HepG2 (cell line): ENCODE data around the gene CITED4. TPM values are rescaled to one million over a fixed set of nuclear protein-coding genes. Genes with fewer than 3 reads are reported as not detected.

Experiments used
- ATAC-seq: fragments of 200-7000 bp; cut with Tn5 transposase; 3 replicates; pipeline ENCODE4 v1.9.1; 2020; ENCODE audit warnings: mild to moderate bottlenecking, moderate library complexity
- BruUV-seq: library from RNA; stranded (reverse); fragments of 400-500 nt; replicated peaks from 2 replicates; lab custom pipeline; 2021; lab: Mats Ljungman, UMichigan
- CTCF ChIA-PET: fragments of 300-600 bp; formaldehyde crosslinking; extraction: SDS; loops from one replicate; lab custom pipeline; 2021; ENCODE audit warnings: low total read pairs, inconsistent platforms, low intra/inter-chr PET ratio; lab: Yijun Ruan, JAX
- POLR2A ChIA-PET: fragments of 350-600 bp; sonication (Branson Sonifier 250); formaldehyde crosslinking; loops from one replicate; lab custom pipeline; 2020; ENCODE audit warnings: antibody characterized with exemption, inconsistent platforms; lab: Yijun Ruan, JAX
- DNase-seq: peaks from one replicate; pipeline ENCODE4 v3.0.0-alpha.2; 2015; ENCODE audit warnings: low spot score
- FAIRE-seq: peaks from 3 replicates; lab custom pipeline; 2011; peaks lifted over from hg19 to GRCh38; lab: Jason Lieb, UNC
- H2AFZ ChIP-seq: one replicate; pipeline ENCODE4 v1.6.1; 2011; ENCODE audit warnings: low read length, inconsistent platforms
- H3K27ac ChIP-seq: fragments of 300-600 bp; 3 replicates; pipeline ENCODE4 v1.8.0; 2011; ENCODE audit warnings: mixed run types, mild to moderate bottlenecking, mixed read lengths, low read length, inconsistent platforms; ENCODE audit not compliant: insufficient read depth; ENCODE audit errors: extremely low read length
- H3K27me3 ChIP-seq, 2 experiments: fragments of 200-600 bp in 1 of 2; 2 replicates in 1 of 2; 3 replicates in 1 of 2; pipeline versions ENCODE4 v1.6.0 to v1.8.0; 2011; ENCODE audit warnings: low read length in 2 of 2, mild to moderate bottlenecking in 2 of 2, moderate library complexity in 2 of 2, inconsistent platforms in 1 of 2; ENCODE audit not compliant: insufficient read depth in 2 of 2, control insufficient read depth in 1 of 2
- H3K36me3 ChIP-seq, 2 experiments: fragments of 200-600 bp in 1 of 2; replicated peaks in 1 of 2; 2 replicates in 1 of 2; 3 replicates in 1 of 2; pipeline versions ENCODE4 v1.5.1 to v1.8.0; 2011; ENCODE audit warnings: low read length in 2 of 2, inconsistent platforms in 1 of 2; ENCODE audit not compliant: insufficient read depth in 2 of 2, control insufficient read depth in 1 of 2
- H3K4me1 ChIP-seq: 2 replicates; pipeline ENCODE4 v1.5.1; 2012; ENCODE audit warnings: low read length, inconsistent platforms; ENCODE audit not compliant: insufficient read depth
- H3K4me2 ChIP-seq: 2 replicates; pipeline ENCODE4 v1.6.0; 2011; ENCODE audit warnings: low read depth, low read length, inconsistent platforms
- H3K4me3 ChIP-seq, 3 experiments: fragments of 200-600 bp in 1 of 3; sonication (generic), shearing (Covaris generic) in 1 of 3; replicated peaks in 1 of 3; 2 replicates each; pipeline ENCODE4 v1.5.1; 2011 to 2016; ENCODE audit warnings: low read length in 3 of 3, inconsistent platforms in 2 of 3, low read depth in 2 of 3, mild to moderate bottlenecking in 2 of 3, control low read depth in 1 of 3, mixed read lengths in 1 of 3; ENCODE audit not compliant: insufficient read depth in 1 of 3
- H3K79me2 ChIP-seq: one replicate; pipeline ENCODE4 v1.6.1; 2011; ENCODE audit warnings: low read length, inconsistent platforms; ENCODE audit not compliant: insufficient read depth
- H3K9ac ChIP-seq: 2 replicates; pipeline ENCODE4 v1.6.0; 2011; ENCODE audit warnings: mild to moderate bottlenecking, low read depth, low read length, inconsistent platforms; ENCODE audit not compliant: insufficient read depth
- H3K9me3 ChIP-seq: 2 replicates; pipeline ENCODE4 v1.5.1; 2012; ENCODE audit warnings: mild to moderate bottlenecking, low read length
- H4K20me1 ChIP-seq: 2 replicates; pipeline ENCODE4 v1.6.0; 2011; ENCODE audit warnings: inconsistent platforms, mild to moderate bottlenecking, low read length, moderate library complexity; ENCODE audit not compliant: insufficient read depth
- ARHGAP35 ChIP-seq: sonication (generic); formaldehyde crosslinking; IDR thresholded peaks from 2 replicates; pipeline ENCODE4 v1.9.0; 2022; ENCODE audit warnings: mild to moderate bottlenecking, inconsistent platforms, moderate library complexity, missing genetic modification reagents, borderline replicate concordance
- CAMTA2 ChIP-seq: sonication (generic); formaldehyde crosslinking; IDR thresholded peaks from 2 replicates; pipeline ENCODE4 v1.4.0; 2020; ENCODE audit warnings: mild to moderate bottlenecking, missing genetic modification reagents, borderline replicate concordance
- JUND ChIP-seq: sonication (generic); formaldehyde crosslinking; IDR thresholded peaks from 2 replicates; pipeline ENCODE4 v1.8.0; 2022; ENCODE audit warnings: mild to moderate bottlenecking, missing genetic modification reagents
- KDM1A ChIP-seq: IDR thresholded peaks from 2 replicates; pipeline ENCODE4 v1.6.1; 2016; ENCODE audit warnings: missing compliant biosample characterization
- TCF7L2 ChIP-seq: IDR thresholded peaks from 2 replicates; pipeline ENCODE4 v1.6.1; 2011; ENCODE audit warnings: mild to moderate bottlenecking, low read depth, low read length, moderate library complexity
- ZFYVE20 ChIP-seq: sonication (generic); formaldehyde crosslinking; IDR thresholded peaks from 2 replicates; pipeline ENCODE4 v1.8.0; 2023; ENCODE audit warnings: low read depth, mild to moderate bottlenecking, moderate library complexity, missing genetic modification reagents, borderline replicate concordance
- ZNF629 ChIP-seq: sonication (generic); formaldehyde crosslinking; conservative IDR thresholded peaks from 2 replicates; pipeline ENCODE4 v1.5.0; 2020; ENCODE audit warnings: missing genetic modification reagents
- ZSCAN31 ChIP-seq: sonication (generic); formaldehyde crosslinking; IDR thresholded peaks from 2 replicates; pipeline ENCODE4 v1.5.0; 2020; ENCODE audit warnings: low read depth, mild to moderate bottlenecking, missing genetic modification reagents
- WGBS: methylation state at CpG from one replicate; pipeline ENCODE4 v1.1.6; 2017; ENCODE audit warnings: low lambda C conversion rate; 5-methylcytosine and 5-hydroxymethylcytosine counted together
- in situ Hi-C: cut with HindIII; loops from 2 replicates; pipeline ENCODE4 v1.10.0; 2017; ENCODE audit warnings: low pct_unique_long_range_greater_than_20kb; ENCODE audit not compliant: extremely low pct_ligation_motif_present
- intact Hi-C: fragments of 100-400 bp; cut with micrococcal nuclease; formaldehyde crosslinking; loops from one replicate; pipeline ENCODE4 v1.10.0; 2022; ENCODE audit not compliant: unreplicated experiment
- polyA plus RNA-seq, 8 experiments: library from polyadenylated mRNA; depleted of rRNA in 3 of 8; stranded (reverse) in 7 of 8; unstranded in 1 of 8; fragments of >200 nt; fragmentation: Illumina TruSeq in 4 of 8; extraction: Trizol in 4 of 8; gene quantifications; 2 replicates each; pipeline versions ENCODE4 v1.2.1 to v1.2.3, GENCODE V29; 2011 to 2016; ENCODE audit warnings: low read depth in 4 of 8, missing spikeins in 1 of 8, mixed read lengths in 1 of 8; ENCODE audit not compliant: insufficient read depth in 1 of 8
- total RNA-seq, 5 experiments: library from RNA; depleted of rRNA; stranded (reverse); fragments of >200 nt; fragmentation: Illumina TruSeq; extraction: Trizol; gene quantifications; 2 replicates each; pipeline ENCODE4 v1.2.3, GENCODE V29; 2016; ENCODE audit warnings: low read depth in 1 of 5

Gene CITED4
- total and polyA plus RNA-seq, 2 of the 13 experiments (the other 11 are each of a cell fraction or from before 2014, with no cell fraction given) = 1.5 to 9.9 TPM

DNA sequence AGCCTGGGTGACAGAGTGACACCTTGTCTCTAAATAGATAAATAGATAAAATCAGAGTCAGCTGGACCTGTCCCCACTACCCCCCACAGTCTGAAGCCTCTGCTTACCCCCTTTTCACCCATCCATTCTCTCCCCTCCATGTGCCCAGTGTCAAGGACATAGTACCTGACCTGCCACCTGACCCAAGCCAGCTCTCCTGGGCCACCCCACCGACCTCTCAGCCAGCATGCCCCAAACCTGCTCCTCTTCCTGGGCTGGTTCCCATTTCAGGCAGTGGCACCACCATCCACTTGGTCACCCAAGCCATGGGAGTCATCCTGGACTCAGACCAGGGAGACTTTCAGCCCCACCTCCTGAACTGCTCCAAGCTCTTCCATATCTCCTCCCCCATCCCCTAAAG lies 28.2 kb downstream of the CITED4 start:
- DNase-seq (no peak), ATAC-seq (no peak), FAIRE-seq (no peak)
- WGBS = 0% methylated on average over 1 of the region's 1 CpG
- no peak overlapping the region for H2AFZ ChIP-seq
- H3K27me3 ChIP-seq = no peaks in the 10 kb centered on the region; a peak in 1 of 5 replicates
- H4K20me1 ChIP-seq = no peaks in the 10 kb centered on the region
- H3K9me3 ChIP-seq = no peaks in the 10 kb centered on the region
- no peak overlapping the region for H3K9ac ChIP-seq
- no peak overlapping the region for H3K27ac ChIP-seq
- CTCF ChIA-PET = no interaction called here
- intact Hi-C loops (no loop called here), in situ Hi-C loops (loop anchor here (10.0 kb wide), 1 partner anchor 209 kb away; no protein-coding TSS in a partner anchor)
- no peaks in the 10 kb centered on the region for H3K36me3 ChIP-seq
- peaks cover 24% of the 10 kb centered on the region; the same call in 1 of the 2 replicates for H3K4me1 ChIP-seq
- no TSS peak for BruUV-seq
- H3K79me2 ChIP-seq = no peaks in the 10 kb centered on the region
- no peak for TF ChIP-seq CAMTA2 (CRISPR knock-in tag)
- TF ChIP-seq KDM1A (CRISPR knock-in tag) = no peak
- no peak for TF ChIP-seq ZSCAN31 (CRISPR knock-in tag)
- TF ChIP-seq ZFYVE20 (CRISPR knock-in tag) = no peak
- TF ChIP-seq JUND (CRISPR knock-in tag) = no peak
- no peak for TF ChIP-seq TCF7L2
- POLR2A ChIA-PET = no interaction called here
- H3K4me2 ChIP-seq = no peak overlapping the region
- no peak overlapping the region for H3K4me3 ChIP-seq

DNA sequence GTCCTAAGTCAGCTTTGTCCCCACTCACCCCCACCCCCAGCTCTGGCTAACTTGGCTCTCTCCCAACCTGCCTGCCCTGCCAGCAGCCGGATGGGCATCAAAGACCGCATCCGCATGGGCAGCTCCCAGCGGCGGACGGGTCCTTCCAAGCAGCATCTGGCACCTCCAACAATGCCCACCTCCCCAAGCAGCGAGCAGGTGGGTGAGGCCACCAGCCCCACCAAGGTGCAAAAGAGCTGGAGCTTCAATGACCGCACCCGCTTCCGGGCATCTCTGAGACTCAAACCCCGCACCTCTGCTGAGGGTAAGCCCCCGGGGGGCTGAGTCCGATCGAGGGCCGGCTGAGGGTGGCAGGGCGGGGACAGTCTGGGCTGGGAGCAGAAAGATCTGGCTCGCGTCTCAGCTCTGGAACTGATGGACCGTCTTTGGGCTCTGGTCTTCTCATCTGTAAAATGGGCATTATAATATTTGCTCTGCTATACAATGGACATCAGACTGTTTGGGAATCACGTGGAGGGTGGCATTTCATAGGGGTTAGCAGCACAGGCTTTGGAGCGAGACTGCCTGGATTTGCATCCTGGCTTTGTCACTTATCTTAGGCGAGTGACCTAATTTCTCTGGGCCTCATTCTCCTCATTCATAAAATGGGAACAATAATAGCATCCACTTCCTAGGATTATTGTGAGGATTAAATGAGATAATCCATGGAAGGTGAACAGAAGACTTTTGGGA lies 31.0 kb downstream of the CITED4 start:
- Histone ChIP-seq H2AFZ (no peak overlapping the region), H3K4me2 (no peak overlapping the region), H3K9me3 (no peaks in the 10 kb centered on the region), H3K27ac (no peak overlapping the region), H3K9ac (no peak overlapping the region), H4K20me1 (no peaks in the 10 kb centered on the region), H3K27me3 (no peaks in the 10 kb centered on the region), H3K36me3 (no peaks in the 10 kb centered on the region), H3K79me2 (no peaks in the 10 kb centered on the region), H3K4me3 (no peak overlapping the region), H3K4me1 (peaks cover 31% of the 10 kb centered on the region)
- ATAC-seq (no peak), FAIRE-seq (no peak), DNase-seq (no peak)
- in situ Hi-C loops (loop anchor here (10.0 kb wide), 1 partner anchor 206 kb away; no protein-coding TSS in a partner anchor), intact Hi-C loops (no loop called here)
- BruUV-seq = no TSS peak
- ChIA-PET POLR2A (no interaction called here), CTCF (no interaction called here)
- 0 out of 2 replicates have a peak, but pooled peaks have one; percentile 14 for TF ChIP-seq ZNF629
- TF ChIP-seq ARHGAP35 = no peak
- WGBS = 64% methylated on average over 10 of the region's 22 CpGs
